ENCODE data around the gene ZNF77. TPM values are rescaled to one million over a fixed set of nuclear protein-coding genes. Genes with fewer than 3 reads are reported as not detected.

ZNF77 gene
- total and polyA plus RNA-seq, 8 donors, result 3.4 to 10.3 (median 9.3) TPM

DNA sequence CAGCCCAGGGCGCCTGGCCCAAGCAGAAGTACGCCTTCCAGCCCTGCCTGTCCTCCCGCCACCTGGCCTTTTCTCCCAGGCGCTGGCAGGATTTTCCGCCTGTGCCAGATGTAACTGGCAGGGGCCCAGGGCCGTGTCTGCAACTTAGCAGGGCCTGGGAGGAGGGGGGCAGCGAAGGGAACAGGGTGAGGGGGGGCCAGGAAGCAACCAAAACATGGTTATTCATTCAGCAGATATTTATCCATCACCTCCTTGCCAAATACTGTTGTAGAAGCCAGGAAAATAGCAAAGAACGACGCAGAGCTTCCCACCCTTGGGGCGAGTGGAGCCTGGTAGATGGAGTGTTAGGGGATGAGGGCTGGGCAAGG lies 38.2 kb upstream of the ZNF77 start:
- TF ChIP-seq, protein P1, sequence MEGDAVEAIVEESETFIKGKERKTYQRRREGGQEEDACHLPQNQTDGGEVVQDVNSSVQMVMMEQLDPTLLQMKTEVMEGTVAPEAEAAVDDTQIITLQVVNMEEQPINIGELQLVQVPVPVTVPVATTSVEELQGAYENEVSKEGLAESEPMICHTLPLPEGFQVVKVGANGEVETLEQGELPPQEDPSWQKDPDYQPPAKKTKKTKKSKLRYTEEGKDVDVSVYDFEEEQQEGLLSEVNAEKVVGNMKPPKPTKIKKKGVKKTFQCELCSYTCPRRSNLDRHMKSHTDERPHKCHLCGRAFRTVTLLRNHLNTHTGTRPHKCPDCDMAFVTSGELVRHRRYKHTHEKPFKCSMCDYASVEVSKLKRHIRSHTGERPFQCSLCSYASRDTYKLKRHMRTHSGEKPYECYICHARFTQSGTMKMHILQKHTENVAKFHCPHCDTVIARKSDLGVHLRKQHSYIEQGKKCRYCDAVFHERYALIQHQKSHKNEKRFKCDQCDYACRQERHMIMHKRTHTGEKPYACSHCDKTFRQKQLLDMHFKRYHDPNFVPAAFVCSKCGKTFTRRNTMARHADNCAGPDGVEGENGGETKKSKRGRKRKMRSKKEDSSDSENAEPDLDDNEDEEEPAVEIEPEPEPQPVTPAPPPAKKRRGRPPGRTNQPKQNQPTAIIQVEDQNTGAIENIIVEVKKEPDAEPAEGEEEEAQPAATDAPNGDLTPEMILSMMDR (IDR thresholded peaks at IDR 0.05), result no peak
- Histone ChIP-seq H3K27ac (peak overlapping the region; percentile 50 to 66), H3K9me3 (no peaks in the 10 kb centered on the region), H3K27me3 (peaks cover 0 to 29% of the 10 kb centered on the region in 2 donors), H3K4me1 (peaks cover 18 to 27% of the 10 kb centered on the region in 2 donors), H3K36me3 (no peaks in the 10 kb centered on the region), H3K4me3 (no peak overlapping the region)
- DNase-seq, result peak in 3 of 4 donors; percentile 63 to 92 (median 84)
- peak; percentile 57 for ATAC-seq
- intact Hi-C loops (cut with DNase I), result no loop called here

DNA sequence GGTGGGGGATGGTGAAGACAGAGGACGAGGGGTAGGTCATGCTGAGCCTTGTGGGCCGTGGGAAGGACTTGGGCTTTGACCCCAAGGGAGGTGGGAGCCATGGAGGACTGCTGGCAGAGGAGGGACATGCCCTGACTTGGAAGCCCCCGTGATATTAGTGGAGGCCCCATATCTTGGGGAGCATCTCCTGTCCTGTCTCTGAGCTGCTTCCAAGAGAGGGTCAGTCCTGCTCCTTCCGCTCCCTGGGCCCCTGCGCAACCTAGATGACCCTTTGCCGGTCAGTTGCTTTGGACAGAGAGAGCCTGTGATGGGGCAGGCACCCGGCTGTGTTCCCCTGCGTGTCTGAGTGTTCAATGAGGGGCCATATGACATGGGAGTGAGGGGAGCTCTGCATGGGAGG lies 37.8 kb upstream of the ZNF77 start:
- ATAC-seq (no peak), DNase-seq (no peak)
- TF ChIP-seq, protein P1 (IDR thresholded peaks at IDR 0.05), result no peak
- Histone ChIP-seq H3K9me3 (no peaks in the 10 kb centered on the region), H3K4me3 (no peak overlapping the region), H3K27ac (peak overlapping the region; percentile 13 to 66), H3K27me3 (peaks cover 0 to 29% of the 10 kb centered on the region in 2 donors), H3K4me1 (peaks cover 18 to 31% of the 10 kb centered on the region in 2 donors), H3K36me3 (no peaks in the 10 kb centered on the region)
- intact Hi-C loops (cut with DNase I), result no loop called here

DNA sequence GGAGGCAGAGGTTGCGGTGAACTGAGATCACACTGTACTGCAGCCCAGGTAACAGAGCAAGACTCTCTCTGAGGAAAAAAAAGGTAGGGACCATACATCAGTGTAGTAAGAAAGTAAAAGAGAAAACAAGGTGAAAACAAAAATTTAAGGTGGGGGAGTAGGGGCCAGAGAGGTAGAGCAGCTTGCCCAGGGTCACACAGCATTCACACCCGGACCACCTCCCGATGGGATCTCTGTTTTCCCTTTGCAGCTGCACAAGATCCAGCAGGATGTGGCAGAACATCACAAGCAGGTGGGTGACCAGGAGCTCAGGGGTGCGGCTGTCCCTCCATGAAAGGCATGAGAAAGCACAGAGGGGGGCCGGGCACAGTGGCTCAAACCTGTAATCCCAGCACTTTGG lies 37.1 kb upstream of the ZNF77 start:
- ATAC-seq (no peak), DNase-seq (no peak)
- H3K9me3 ChIP-seq, result no peaks in the 10 kb centered on the region
- H3K27me3 ChIP-seq, result peaks cover 0 to 29% of the 10 kb centered on the region in 2 donors
- peaks cover 18 to 38% of the 10 kb centered on the region in 2 donors for H3K4me1 ChIP-seq
- TF ChIP-seq, protein P1 (IDR thresholded peaks at IDR 0.05), result no peak
- no peaks in the 10 kb centered on the region for H3K36me3 ChIP-seq
- intact Hi-C loops (cut with DNase I), result no loop called here
- H3K27ac ChIP-seq, result no peak overlapping the region
- no peak overlapping the region for H3K4me3 ChIP-seq

GRCh38 chr19:2978772-2979171 lies 34.0 kb upstream of the ZNF77 start:
- H3K27ac ChIP-seq, result no peak overlapping the region
- H3K9me3 ChIP-seq, result no peaks in the 10 kb centered on the region
- no peak for ATAC-seq
- TF ChIP-seq, protein P1 (IDR thresholded peaks at IDR 0.05), result no peak
- DNase-seq, result no peak
- H3K36me3 ChIP-seq, result no peaks in the 10 kb centered on the region
- intact Hi-C loops (cut with DNase I), result no loop called here
- H3K4me1 ChIP-seq, result peaks cover 34 to 61% of the 10 kb centered on the region in 2 donors
- H3K27me3 ChIP-seq, result peaks cover 0 to 15% of the 10 kb centered on the region in 2 donors
- no peak overlapping the region for H3K4me3 ChIP-seq

GRCh38 chr19:2978166-2978767 lies 33.5 kb upstream of the ZNF77 start:
- no peaks in the 10 kb centered on the region for H3K9me3 ChIP-seq
- TF ChIP-seq, protein P1 (IDR thresholded peaks at IDR 0.05), result no peak
- peaks cover 0 to 10% of the 10 kb centered on the region in 2 donors for H3K27me3 ChIP-seq
- H3K27ac ChIP-seq, result peak overlapping the region in 1 of 2 donors; percentile 65
- no peaks in the 10 kb centered on the region for H3K36me3 ChIP-seq
- no peak for ATAC-seq
- intact Hi-C loops (cut with DNase I), result no loop called here
- H3K4me1 ChIP-seq, result peaks cover 29 to 60% of the 10 kb centered on the region in 2 donors
- no peak overlapping the region for H3K4me3 ChIP-seq
- no peak for DNase-seq
